Measurements from ENCODE around the gene TFB2M.
"Not testable (repeated sequence)": the region's sequence is repeated elsewhere in the genome, so short reads cannot be mapped to it uniquely, and the experiment has no call there.

TFB2M gene

DNA sequence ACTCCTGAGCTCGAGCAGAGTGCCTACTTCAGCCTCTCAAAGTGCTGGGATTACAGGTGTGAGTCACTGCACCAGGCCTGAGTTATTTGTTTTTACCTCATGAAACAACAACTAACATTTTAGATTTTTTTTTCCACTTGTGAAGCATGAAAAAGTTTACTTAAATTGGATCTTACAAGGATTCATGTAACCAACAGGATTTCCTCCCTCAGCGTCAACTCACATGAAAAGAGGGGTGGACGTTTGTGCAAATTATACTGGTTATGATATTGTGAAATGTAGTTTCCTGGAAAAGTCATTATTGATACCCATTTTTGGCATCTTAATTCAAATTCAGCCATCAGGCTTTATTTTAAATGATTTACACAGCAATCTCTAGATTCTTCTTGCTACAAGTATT is 6.7 kb upstream of the TFB2M start:
- TF ChIP-seq Cebpa-rat (IDR thresholded peaks at IDR 0.05): no peak
- Histone ChIP-seq H3K4me3 (0 out of 2 replicates have a peak overlapping the region, but pooled peaks have one; percentile 15), H3K27me3 (no peaks in the 10 kb centered on the region), H3K4me2 (peak overlapping the region; percentile 76), H4K20me1 (no peaks in the 10 kb centered on the region), H3K27ac (peak overlapping the region; percentile 63), H3K9ac (peak overlapping the region; percentile 54; the same call in 1 of the 2 replicates), H3K9me3 (peaks cover 18% of the 10 kb centered on the region), H3K36me3 (no peaks in the 10 kb centered on the region), H3K4me1 (peaks cover 82% of the 10 kb centered on the region)

DNA sequence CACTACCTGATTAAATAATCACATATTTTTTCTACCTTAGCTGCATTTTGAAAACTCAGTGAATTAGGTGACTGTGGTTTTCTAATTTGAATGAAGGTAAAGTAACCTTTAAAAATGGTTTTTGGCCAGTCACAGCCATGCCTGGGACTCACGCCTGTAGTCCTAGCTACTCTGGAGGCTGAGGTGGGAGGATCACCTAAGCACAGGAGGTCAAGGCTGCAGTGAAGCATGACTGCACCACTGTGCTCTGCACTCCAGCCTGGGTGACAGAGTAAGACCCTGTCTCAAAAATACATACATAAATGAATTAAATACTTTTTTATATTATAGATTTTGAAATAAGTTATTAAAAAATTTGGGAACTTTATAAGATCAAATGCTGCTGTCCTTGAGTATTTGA is 5.9 kb upstream of the TFB2M start:
- H4K20me1 ChIP-seq: no peaks in the 10 kb centered on the region
- no peak for TF ChIP-seq Cebpa-rat (IDR thresholded peaks at IDR 0.05)

DNA sequence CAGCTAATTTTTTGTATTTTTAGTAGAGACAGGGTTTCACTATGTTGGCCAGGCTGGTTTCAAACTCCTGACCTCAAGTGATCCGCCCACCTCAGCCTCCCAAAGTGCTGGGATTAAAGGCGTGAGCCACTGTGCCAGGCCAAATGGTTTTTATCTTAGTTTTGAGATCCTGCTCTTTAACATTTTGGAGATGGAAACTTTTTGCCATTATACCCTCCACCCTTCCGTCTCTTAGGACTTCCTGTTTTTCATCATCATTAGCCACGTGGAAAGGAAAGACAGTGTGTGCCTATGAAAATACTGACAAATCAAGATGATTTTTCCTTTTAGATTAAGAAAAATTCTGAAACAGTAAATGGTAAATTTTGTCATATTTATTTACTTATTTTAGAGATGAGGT is 5.2 kb upstream of the TFB2M start:
- not testable (repeated sequence) for H3K4me3 ChIP-seq, H3K36me3 ChIP-seq, H3K27me3 ChIP-seq, H4K20me1 ChIP-seq
- Histone ChIP-seq H3K4me1 (peaks cover 72% of the 10 kb centered on the region), H3K9ac (0 out of 2 replicates have a peak overlapping the region, but pooled peaks have one; percentile 19), H3K9me3 (peaks cover 18% of the 10 kb centered on the region), H3K4me2 (peak overlapping the region; percentile 60), H3K27ac (peak overlapping the region; percentile 63)

More for the DNA sequence above, 5.9 kb upstream of the TFB2M start:
- peak overlapping the region; percentile 63; the same call in 1 of the 2 replicates for H3K27ac ChIP-seq
- H3K4me3 ChIP-seq: no peak overlapping the region
- no peaks in the 10 kb centered on the region for H3K27me3 ChIP-seq
- peak overlapping the region; percentile 60 for H3K4me2 ChIP-seq
- peaks cover 18% of the 10 kb centered on the region for H3K9me3 ChIP-seq
- peaks cover 79% of the 10 kb centered on the region for H3K4me1 ChIP-seq
- no peaks in the 10 kb centered on the region for H3K36me3 ChIP-seq
- no peak overlapping the region for H3K9ac ChIP-seq

DNA sequence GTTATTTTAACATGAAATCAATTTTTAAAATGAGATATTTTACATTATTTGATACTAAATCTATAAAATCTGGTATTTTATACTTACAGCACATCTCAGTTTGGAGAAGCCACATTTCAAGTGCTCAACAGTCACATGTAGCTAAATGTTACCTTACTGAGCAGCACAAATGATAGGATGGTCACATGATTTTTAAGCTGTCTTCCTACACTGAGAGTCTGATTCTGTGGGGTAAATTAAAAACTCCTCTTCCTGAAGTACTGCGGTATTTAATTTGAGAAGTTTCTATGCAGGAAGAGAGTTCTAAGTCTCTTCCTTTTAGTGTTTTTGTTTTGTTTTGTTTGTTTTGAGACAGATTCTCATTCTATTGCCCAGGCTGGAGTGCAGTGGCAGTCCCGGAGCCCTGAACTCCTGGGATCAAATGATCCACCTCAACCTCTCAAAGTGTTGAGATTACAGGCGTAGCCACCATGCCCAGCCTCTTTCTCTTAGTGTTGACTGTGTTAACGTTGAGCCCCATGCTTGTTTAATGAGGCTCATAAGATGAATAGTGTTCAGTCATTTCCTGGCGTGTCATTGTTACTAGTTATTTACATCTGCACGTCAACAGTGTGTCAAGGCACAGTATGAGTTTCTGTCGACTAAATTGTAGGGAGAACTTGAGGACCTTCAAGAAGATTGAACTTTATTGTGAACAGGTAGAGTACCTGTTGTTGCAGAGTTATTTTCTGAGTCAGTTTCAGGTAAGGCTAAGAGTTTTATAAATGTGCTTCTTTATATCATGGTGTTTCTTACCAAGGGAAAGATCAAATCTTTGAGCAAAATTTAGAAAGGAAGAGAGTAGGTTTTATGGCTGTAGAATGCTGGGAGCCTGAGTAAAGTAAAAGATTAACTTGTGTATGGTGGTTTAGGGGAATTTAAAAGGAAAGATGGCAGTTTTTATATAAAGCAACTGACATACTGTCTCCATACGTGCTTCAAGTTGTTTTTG is 3.5 kb upstream of the TFB2M start:
- peak overlapping the region; percentile 54 for H3K9ac ChIP-seq
- no peak for TF ChIP-seq Cebpa-rat (IDR thresholded peaks at IDR 0.05)
- peak overlapping the region; percentile 85 for H3K4me2 ChIP-seq
- peaks cover 13% of the 10 kb centered on the region; the same call in 1 of the 2 replicates for H4K20me1 ChIP-seq
- H3K36me3 ChIP-seq: no peaks in the 10 kb centered on the region
- peak overlapping the region; percentile 51 for H3K27ac ChIP-seq
- H3K4me1 ChIP-seq: peaks cover 82% of the 10 kb centered on the region
- 0 out of 2 replicates have a peak overlapping the region, but pooled peaks have one; percentile 17 for H3K4me3 ChIP-seq
- no peaks in the 10 kb centered on the region for H3K27me3 ChIP-seq
- H3K9me3 ChIP-seq: peaks cover 7% of the 10 kb centered on the region; the same call in 1 of the 2 replicates

DNA sequence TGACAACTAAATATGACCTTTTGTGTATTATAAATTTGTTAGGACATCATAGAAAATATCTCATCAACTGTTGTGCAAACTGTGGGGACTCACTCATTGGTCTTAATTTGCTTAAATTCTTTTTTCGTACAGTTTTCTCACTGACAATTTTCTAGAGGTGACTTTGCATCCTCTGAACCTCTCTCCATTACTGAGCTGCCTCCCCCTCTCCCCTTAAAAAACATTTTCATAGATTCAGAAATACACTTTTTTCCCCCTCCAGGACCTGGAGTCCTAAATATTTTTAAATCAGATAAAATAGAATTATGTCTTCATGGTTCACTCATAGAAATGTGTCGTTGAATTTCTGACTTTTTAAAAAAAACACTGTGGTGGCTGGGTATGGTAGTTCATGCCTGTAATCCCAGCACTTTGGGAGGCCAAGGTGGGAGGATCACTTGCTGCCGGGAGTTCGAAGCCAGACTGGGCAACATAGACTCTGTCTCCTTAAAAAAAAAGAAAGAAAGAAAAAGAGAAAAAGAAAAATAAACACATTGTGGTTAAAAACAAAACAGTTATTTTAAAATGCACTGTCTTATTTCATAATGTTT is 1.7 kb upstream of the TFB2M start:
- Histone ChIP-seq H3K27ac (peak overlapping the region; percentile 89; the same call in 1 of the 2 replicates), H3K4me1 (peaks cover 74% of the 10 kb centered on the region)

DNA sequence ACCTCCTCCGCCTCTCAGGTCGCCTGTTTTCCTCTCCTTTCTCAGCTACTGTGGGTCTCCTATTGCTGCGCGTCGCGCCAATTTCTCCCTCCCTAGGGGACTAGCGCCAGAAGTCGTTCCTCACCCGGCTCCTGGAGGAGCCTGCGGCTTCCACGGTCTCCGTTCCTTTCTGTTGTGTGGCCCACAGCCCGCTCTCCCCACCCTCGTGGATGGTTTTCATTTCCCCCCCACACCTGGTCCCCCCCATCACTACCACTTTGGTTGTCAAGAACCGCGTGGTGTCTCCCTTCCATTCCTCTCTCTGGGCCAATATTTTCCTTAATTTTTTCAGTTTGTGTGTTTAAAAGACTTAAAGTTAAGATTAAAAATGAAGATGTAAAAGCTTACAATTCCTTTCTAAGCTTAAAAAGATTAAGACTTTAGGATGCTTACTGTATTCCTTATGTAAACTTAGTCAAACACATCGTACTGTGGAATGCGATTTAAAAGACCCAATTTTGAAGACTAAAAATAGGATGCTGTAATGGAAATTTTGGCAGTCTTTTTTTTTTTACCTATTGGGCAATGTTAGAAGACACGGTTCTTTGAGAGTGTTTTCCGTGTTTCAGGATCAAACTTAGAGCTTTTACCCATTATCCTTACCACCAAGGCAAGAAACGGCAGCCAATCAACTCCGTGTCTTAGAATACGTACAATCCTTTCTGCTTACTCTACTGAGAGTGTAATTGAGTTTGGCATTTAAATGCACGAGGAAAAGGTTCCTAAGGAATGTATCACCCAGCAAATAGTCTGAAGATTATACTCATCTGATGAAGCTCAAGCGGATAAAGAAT is 968 bp upstream of the TFB2M start:
- Histone ChIP-seq H3K27ac (peak overlapping the region; percentile 89), H3K4me1 (peaks cover 67% of the 10 kb centered on the region), H3K36me3 (peaks cover 14% of the 10 kb centered on the region)

More for the DNA sequence above, 1.7 kb upstream of the TFB2M start:
- H3K27me3 ChIP-seq: no peaks in the 10 kb centered on the region
- H3K9ac ChIP-seq: peak overlapping the region; percentile 95
- H4K20me1 ChIP-seq: peaks cover 27% of the 10 kb centered on the region; the same call in 1 of the 2 replicates
- no peak for TF ChIP-seq Cebpa-rat (IDR thresholded peaks at IDR 0.05)
- H3K36me3 ChIP-seq: peaks cover 8% of the 10 kb centered on the region
- H3K4me3 ChIP-seq: peak overlapping the region; percentile 99
- H3K4me2 ChIP-seq: peak overlapping the region; percentile 85
- no peaks in the 10 kb centered on the region for H3K9me3 ChIP-seq

DNA sequence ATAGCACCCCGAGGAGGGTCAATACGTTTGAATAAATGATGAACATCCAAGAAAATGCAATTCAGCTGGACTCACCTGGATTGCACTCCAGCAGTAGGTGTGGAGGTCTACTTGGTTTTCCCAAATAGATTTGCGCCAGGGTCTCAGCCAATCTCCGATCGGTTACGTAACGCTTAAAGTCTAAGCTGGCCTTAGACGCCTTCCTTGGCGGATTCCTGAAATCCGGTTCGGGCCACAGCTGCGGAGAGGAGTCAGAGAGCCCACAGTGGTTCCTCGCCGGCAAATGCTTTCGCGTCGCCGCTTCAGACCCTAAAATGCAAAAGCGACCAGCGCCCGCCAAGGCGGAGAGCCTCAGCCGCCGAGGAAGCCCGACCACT is 322 bp downstream of the TFB2M start:
- peak overlapping the region; percentile 97 for H3K4me2 ChIP-seq
- H3K4me3 ChIP-seq: peak overlapping the region; percentile 99
- H3K9me3 ChIP-seq: no peaks in the 10 kb centered on the region
- TF ChIP-seq Cebpa-rat (IDR thresholded peaks at IDR 0.05): no peak
- peaks cover 54% of the 10 kb centered on the region for H3K4me1 ChIP-seq
- H3K36me3 ChIP-seq: peaks cover 22% of the 10 kb centered on the region
- peaks cover 32% of the 10 kb centered on the region; the same call in 1 of the 2 replicates for H4K20me1 ChIP-seq
- H3K9ac ChIP-seq: peak overlapping the region; percentile 95
- H3K27me3 ChIP-seq: no peaks in the 10 kb centered on the region
- peak overlapping the region; percentile 89 for H3K27ac ChIP-seq

More for the DNA sequence above, 968 bp upstream of the TFB2M start:
- Histone ChIP-seq H3K9ac (peak overlapping the region; percentile 95), H3K4me3 (peak overlapping the region; percentile 99), H3K27me3 (no peaks in the 10 kb centered on the region), H3K9me3 (no peaks in the 10 kb centered on the region), H4K20me1 (peaks cover 31% of the 10 kb centered on the region; the same call in 1 of the 2 replicates), H3K4me2 (peak overlapping the region; percentile 85)
- TF ChIP-seq Cebpa-rat (IDR thresholded peaks at IDR 0.05): no peak

DNA sequence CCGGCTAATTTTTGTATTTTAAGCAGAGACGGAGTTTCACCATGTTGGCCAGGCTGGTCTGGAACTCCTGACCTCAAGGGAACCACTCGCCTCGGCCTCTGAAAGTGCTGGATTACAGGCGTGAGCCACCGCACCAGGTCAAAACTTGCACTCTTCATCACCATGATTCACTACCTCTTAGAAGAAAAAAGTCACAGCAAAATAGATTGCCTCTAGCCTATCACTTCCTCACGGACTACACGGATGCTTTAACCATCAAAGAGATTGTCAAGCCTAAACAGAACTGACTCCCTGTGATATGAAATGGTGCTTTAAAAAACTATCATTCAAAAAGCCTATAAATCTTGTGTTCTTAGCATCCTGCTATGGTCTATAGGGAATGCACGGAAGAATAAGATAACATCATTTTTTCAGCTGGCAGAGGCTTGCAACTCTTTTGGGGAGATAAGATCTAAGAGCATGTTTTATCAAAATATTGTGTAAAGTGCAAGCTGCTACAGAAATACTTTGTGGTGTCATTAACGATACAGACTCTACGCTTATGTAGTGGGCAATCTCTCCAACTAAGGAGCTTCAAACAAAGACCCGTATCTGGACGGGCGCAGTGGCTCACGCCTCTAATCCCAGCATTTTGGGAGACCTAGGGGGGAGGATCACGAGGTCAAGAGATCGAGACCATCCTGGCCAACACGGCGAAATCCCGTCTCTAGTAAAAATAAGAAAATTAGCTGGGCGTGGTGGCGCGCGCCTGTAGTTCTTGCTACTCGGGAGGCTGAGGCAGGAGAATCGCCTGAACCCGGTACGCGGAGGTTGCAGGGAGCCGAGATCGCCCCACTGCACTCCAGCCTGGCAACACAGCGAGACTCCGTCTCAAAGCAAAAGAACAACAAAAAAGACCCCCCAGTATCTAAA is 966 bp downstream of the TFB2M start:
- peak overlapping the region; percentile 89 for H3K27ac ChIP-seq
- H3K36me3 ChIP-seq: peaks cover 29% of the 10 kb centered on the region
- no peak for TF ChIP-seq Cebpa-rat (IDR thresholded peaks at IDR 0.05)
- H3K4me1 ChIP-seq: peaks cover 48% of the 10 kb centered on the region
- H3K9ac ChIP-seq: peak overlapping the region; percentile 95
- H3K9me3 ChIP-seq: no peaks in the 10 kb centered on the region
- H3K27me3 ChIP-seq: no peaks in the 10 kb centered on the region
- H3K4me2 ChIP-seq: peak overlapping the region; percentile 97
- H3K4me3 ChIP-seq: peak overlapping the region; percentile 99
- peaks cover 39% of the 10 kb centered on the region; the same call in 1 of the 2 replicates for H4K20me1 ChIP-seq

DNA sequence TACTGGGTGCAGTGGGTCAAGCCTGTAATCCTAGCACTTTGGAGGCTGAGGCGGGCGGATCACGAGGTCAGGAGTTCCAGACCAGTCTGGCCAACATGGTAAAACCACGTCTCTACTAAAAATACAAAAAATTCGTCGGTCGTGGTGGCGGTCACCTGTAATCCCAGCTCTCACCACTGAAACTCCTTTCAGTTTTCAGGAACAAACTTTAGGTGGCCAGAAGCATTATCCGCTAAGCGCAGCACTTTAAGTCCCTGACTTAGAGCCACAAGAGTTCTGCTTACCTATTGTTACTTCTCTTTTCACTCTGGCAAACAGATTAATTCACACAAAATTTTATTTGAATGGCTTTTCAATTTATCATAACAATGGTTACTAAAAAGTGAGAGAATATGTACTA is 5.2 kb downstream of the TFB2M start:
- not testable (repeated sequence) for H3K4me3 ChIP-seq, H3K9ac ChIP-seq, H3K4me2 ChIP-seq, H3K27me3 ChIP-seq, H3K27ac ChIP-seq, H3K9me3 ChIP-seq
- Histone ChIP-seq H3K4me1 (peaks cover 19% of the 10 kb centered on the region), H4K20me1 (peaks cover 68% of the 10 kb centered on the region), H3K36me3 (peaks cover 68% of the 10 kb centered on the region)

All from BLaER1 (cell line).